Dermis lymphatic vessel endothelial cell (primary cell): ENCODE results near the gene PARD3B. TPM values are rescaled to one million over a fixed set of nuclear protein-coding genes. Genes with fewer than 3 reads are reported as not detected.

Experiments used
- total RNA-seq: library from RNA; depleted of rRNA; stranded (reverse); fragments of >200 nt; gene quantifications from 2 replicates; pipeline ENCODE4 v1.2.1, GENCODE V29; 2014

The PARD3B gene
- total RNA-seq = 9.4 and 11.3 TPM in 2 replicates

GRCh38 chr2:204544961-204545860, at the start of gene PARD3B:
PARD3B (plus strand) TSS chr2:204545475; CDS start chr2:204546000, 525 bp downstream.

